Measurements from ENCODE around the gene RNF20. TPM values are rescaled to one million over a fixed set of nuclear protein-coding genes. Genes with fewer than 3 reads are reported as not detected.

The RNF20 gene
- polyA plus RNA-seq, 4 donors: 6.8 to 36.5 (median 13.6) TPM

DNA sequence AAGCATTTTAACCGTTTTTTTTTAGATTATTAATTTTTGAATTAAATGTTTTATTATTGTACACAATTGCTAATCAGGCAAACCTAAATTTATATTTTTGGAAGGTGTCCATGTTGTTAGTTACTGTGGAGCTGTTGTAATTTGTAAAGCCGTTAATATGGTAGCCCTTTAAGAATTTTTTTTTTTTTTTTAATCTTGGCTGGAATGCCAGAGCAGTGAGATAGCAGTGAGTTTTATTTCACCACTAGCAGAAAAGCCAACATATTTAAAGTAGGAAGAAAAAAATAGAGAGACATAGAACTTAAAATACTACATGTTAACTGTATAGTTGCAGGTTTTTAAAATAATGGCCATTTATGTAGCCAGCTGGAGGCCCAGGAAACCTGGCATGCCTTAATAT, 35.3 kb upstream of the RNF20 start:
- H3K4me1 ChIP-seq (ENCODE audit: control insufficient read depth in 3 of 3, insufficient read depth in 2 of 3, low read depth in 1 of 3, low read length in 2 of 3): no peaks in the 10 kb centered on the region
- H3K27me3 ChIP-seq (ENCODE audit: control insufficient read depth in 3 of 3, insufficient read depth in 3 of 3, low read length in 3 of 3): no peaks in the 10 kb centered on the region
- no peak overlapping the region for H3K27ac ChIP-seq (ENCODE audit: low read depth in 1 of 3, low read length in 2 of 3)
- 20 to 46% (median 30%) methylated on average over 2 of the region's 2 CpGs for WGBS, 3 donors
- no peaks in the 10 kb centered on the region for H3K36me3 ChIP-seq (ENCODE audit: control insufficient read depth in 3 of 3, insufficient read depth in 2 of 3, low read depth in 1 of 3, low read length in 3 of 3)
- no peak for FAIRE-seq
- DNase-seq: no peak
- no peak overlapping the region for H3K4me3 ChIP-seq (ENCODE audit: low read depth in 1 of 3, low read length in 3 of 3)
- no peaks in the 10 kb centered on the region for H3K9me3 ChIP-seq (ENCODE audit: control insufficient read depth in 2 of 2, insufficient read depth in 1 of 2, low read depth in 1 of 2, low read length in 1 of 2)

DNA sequence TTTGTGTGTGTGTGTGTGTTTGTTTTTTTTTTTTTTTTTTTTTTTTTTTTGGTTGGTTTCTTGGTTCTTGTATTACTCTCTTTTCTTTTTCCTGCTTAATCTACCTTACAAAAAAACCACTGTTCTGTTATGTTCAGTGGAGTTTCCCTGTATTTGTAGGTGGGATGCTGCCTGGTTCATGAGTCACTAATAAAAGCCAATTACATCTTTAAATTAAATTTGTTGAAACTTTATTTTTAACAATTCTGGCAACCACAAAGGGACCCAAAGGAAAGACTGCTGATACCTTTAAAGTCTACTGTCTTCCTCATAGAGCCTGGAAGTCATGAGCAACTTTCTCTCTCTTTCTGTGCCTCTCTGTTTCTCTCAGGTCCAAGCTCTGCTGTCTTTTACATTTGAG, 29.5 kb upstream of the RNF20 start:
- H3K4me3 ChIP-seq (ENCODE audit: low read depth in 1 of 3, low read length in 3 of 3): no peak overlapping the region
- no peak for FAIRE-seq
- no peak overlapping the region for H3K27ac ChIP-seq (ENCODE audit: low read depth in 1 of 3, low read length in 2 of 3)
- no peaks in the 10 kb centered on the region for H3K27me3 ChIP-seq (ENCODE audit: control insufficient read depth in 3 of 3, insufficient read depth in 3 of 3, low read length in 3 of 3)
- DNase-seq: no peak
- H3K9me3 ChIP-seq (ENCODE audit: control insufficient read depth in 2 of 2, insufficient read depth in 1 of 2, low read depth in 1 of 2, low read length in 1 of 2): no peaks in the 10 kb centered on the region
- no peaks in the 10 kb centered on the region for H3K4me1 ChIP-seq (ENCODE audit: control insufficient read depth in 3 of 3, insufficient read depth in 2 of 3, low read depth in 1 of 3, low read length in 2 of 3)
- no peaks in the 10 kb centered on the region for H3K36me3 ChIP-seq (ENCODE audit: control insufficient read depth in 3 of 3, insufficient read depth in 2 of 3, low read depth in 1 of 3, low read length in 3 of 3)

DNA sequence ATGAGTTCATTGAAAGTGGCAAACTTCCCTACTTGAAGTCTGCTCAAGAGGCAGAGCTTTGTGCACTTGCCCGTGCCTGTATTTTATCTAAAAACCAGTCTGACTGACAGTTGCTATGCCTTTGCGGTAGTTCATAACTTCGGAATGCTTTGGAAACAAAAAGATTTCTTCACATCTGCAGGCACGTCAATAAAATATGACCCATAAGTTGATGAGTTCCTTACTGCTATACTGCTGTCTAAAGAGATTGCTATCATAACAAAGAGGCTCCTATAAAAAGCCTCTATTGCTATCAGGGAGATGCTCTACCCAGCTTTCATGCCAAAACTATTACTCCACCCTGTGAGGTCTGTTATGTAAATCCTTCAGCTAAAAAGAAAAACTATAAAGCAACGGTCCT, 25.4 kb upstream of the RNF20 start:
- WGBS, 3 donors: 70 to 73% (median 73%) methylated on average over 5 of the region's 5 CpGs
- H3K9me3 ChIP-seq (ENCODE audit: control insufficient read depth in 2 of 2, insufficient read depth in 1 of 2, low read depth in 1 of 2, low read length in 1 of 2): no peaks in the 10 kb centered on the region
- H3K36me3 ChIP-seq (ENCODE audit: control insufficient read depth in 3 of 3, insufficient read depth in 2 of 3, low read depth in 1 of 3, low read length in 3 of 3): no peaks in the 10 kb centered on the region
- H3K27me3 ChIP-seq (ENCODE audit: control insufficient read depth in 3 of 3, insufficient read depth in 3 of 3, low read length in 3 of 3): no peaks in the 10 kb centered on the region
- DNase-seq (no peak), FAIRE-seq (no peak)
- H3K4me3 ChIP-seq (ENCODE audit: low read depth in 1 of 3, low read length in 3 of 3): no peak overlapping the region
- H3K27ac ChIP-seq (ENCODE audit: low read depth in 1 of 3, low read length in 2 of 3): no peak overlapping the region
- H3K4me1 ChIP-seq (ENCODE audit: control insufficient read depth in 3 of 3, insufficient read depth in 2 of 3, low read depth in 1 of 3, low read length in 2 of 3): no peaks in the 10 kb centered on the region

DNA sequence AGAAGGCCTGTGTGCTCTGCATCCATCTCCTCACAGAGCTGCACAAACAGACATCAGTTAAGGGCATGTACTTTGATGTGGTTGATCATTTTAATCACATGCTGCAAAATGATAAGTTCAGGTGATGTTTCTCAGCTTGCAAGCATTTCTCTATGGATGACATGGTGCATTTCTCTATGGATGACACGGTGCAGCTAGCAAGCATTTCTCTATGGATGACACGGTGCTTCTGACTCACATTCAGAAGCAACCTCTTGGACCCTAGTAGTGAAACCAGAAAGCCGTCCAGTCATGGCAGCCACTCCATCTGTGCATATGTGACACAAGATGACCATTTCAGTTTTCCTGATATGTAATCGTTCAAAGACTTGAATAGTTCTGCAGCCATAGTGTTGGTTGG, 24.1 kb upstream of the RNF20 start:
- Histone ChIP-seq H3K27me3 (ENCODE audit: control insufficient read depth in 3 of 3, insufficient read depth in 3 of 3, low read length in 3 of 3) (peaks cover 0 to 2% (median 0%) of the 10 kb centered on the region in 3 donors), H3K36me3 (ENCODE audit: control insufficient read depth in 3 of 3, insufficient read depth in 2 of 3, low read depth in 1 of 3, low read length in 3 of 3) (no peaks in the 10 kb centered on the region), H3K4me1 (ENCODE audit: control insufficient read depth in 3 of 3, insufficient read depth in 2 of 3, low read depth in 1 of 3, low read length in 2 of 3) (no peaks in the 10 kb centered on the region), H3K27ac (ENCODE audit: low read depth in 1 of 3, low read length in 2 of 3) (no peak overlapping the region), H3K4me3 (ENCODE audit: low read depth in 1 of 3, low read length in 3 of 3) (no peak overlapping the region), H3K9me3 (ENCODE audit: control insufficient read depth in 2 of 2, insufficient read depth in 1 of 2, low read depth in 1 of 2, low read length in 1 of 2) (no peaks in the 10 kb centered on the region)
- 87 to 93% (median 89%) methylated on average over 4 of the region's 4 CpGs for WGBS, 3 donors
- no peak for FAIRE-seq
- no peak for DNase-seq

DNA sequence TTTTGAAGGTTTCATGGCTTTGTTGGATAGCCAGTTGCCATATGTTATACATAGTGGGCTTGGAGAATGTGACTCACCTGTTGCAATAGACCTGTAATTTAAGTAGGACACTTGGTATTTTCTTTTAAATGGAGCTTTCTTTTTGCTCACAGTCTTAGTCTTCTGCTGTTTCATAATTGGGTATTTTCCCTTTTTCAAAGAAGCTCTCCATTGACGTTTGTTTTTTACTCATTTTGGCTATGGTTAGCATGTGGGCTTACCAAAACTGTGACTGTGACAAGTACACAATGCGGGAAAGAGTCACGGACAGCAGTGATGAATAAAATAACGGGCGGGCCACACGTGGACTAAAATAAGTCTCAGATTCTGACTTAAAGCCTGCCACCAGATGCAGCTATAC, 23.2 kb upstream of the RNF20 start:
- FAIRE-seq (no peak), DNase-seq (no peak)
- WGBS, 3 donors: 64 to 86% (median 72%) methylated on average over 6 of the region's 6 CpGs
- H3K27me3 ChIP-seq (ENCODE audit: control insufficient read depth in 3 of 3, insufficient read depth in 3 of 3, low read length in 3 of 3): peaks cover 0 to 2% (median 0%) of the 10 kb centered on the region in 3 donors
- no peak overlapping the region for H3K27ac ChIP-seq (ENCODE audit: low read depth in 1 of 3, low read length in 2 of 3)
- no peak overlapping the region for H3K4me3 ChIP-seq (ENCODE audit: low read depth in 1 of 3, low read length in 3 of 3)
- H3K9me3 ChIP-seq (ENCODE audit: control insufficient read depth in 2 of 2, insufficient read depth in 1 of 2, low read depth in 1 of 2, low read length in 1 of 2): no peaks in the 10 kb centered on the region
- no peaks in the 10 kb centered on the region for H3K4me1 ChIP-seq (ENCODE audit: control insufficient read depth in 3 of 3, insufficient read depth in 2 of 3, low read depth in 1 of 3, low read length in 2 of 3)
- H3K36me3 ChIP-seq (ENCODE audit: control insufficient read depth in 3 of 3, insufficient read depth in 2 of 3, low read depth in 1 of 3, low read length in 3 of 3): no peaks in the 10 kb centered on the region

DNA sequence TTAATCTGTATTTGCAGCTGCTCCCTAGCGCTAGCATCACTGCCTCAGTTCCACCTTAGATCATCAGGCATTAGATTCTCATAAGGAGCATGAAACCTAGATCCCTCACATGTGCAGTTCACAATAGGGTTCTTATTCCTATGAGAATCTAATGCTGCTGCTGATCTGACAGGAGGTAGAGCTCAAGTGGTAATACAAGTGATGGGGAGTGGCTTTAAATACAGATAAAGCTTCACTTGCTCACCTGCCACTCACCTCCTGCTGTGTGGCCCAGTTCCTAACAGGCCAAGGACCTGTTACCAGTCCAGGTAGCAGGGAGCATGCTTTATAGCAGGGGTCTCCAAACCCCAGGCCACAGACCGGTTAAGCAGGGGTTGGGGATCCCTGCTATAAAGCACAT, 22.6 kb upstream of the RNF20 start:
- DNase-seq (no peak), FAIRE-seq (no peak)
- H3K4me1 ChIP-seq (ENCODE audit: control insufficient read depth in 3 of 3, insufficient read depth in 2 of 3, low read depth in 1 of 3, low read length in 2 of 3): no peaks in the 10 kb centered on the region
- whole genome bisulfite sequencing, 3 donors: 84 to 100% (median 90%) methylated on average over 2 of the region's 2 CpGs
- H3K27me3 ChIP-seq (ENCODE audit: control insufficient read depth in 3 of 3, insufficient read depth in 3 of 3, low read length in 3 of 3): peaks cover 0 to 2% (median 0%) of the 10 kb centered on the region in 3 donors
- no peak overlapping the region for H3K27ac ChIP-seq (ENCODE audit: low read depth in 1 of 3, low read length in 2 of 3)
- H3K9me3 ChIP-seq (ENCODE audit: control insufficient read depth in 2 of 2, insufficient read depth in 1 of 2, low read depth in 1 of 2, low read length in 1 of 2): no peaks in the 10 kb centered on the region
- no peak overlapping the region for H3K4me3 ChIP-seq (ENCODE audit: low read depth in 1 of 3, low read length in 3 of 3)
- no peaks in the 10 kb centered on the region for H3K36me3 ChIP-seq (ENCODE audit: control insufficient read depth in 3 of 3, insufficient read depth in 2 of 3, low read depth in 1 of 3, low read length in 3 of 3)

DNA sequence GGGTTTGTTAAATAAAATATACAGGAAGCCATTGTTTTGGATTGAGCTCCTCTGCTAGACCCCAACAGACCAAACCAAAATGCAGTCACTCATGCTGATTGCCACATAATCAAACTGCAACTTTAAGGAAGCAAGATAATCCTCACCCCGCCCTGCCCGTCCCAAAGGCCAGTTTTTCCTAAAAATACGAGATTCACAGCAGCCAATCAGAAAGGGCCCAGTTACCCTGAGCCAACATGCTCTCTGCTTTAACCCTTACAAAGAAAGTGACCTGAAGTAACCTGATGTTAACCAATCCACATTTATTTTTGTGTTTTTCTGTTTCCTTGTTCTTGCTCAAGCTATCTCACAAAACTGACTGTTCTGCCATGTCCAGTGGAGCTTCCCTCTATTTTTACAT, 21.5 kb upstream of the RNF20 start:
- FAIRE-seq (no peak), DNase-seq (no peak)
- no peaks in the 10 kb centered on the region for H3K4me1 ChIP-seq (ENCODE audit: control insufficient read depth in 3 of 3, insufficient read depth in 2 of 3, low read depth in 1 of 3, low read length in 2 of 3)
- H3K36me3 ChIP-seq (ENCODE audit: control insufficient read depth in 3 of 3, insufficient read depth in 2 of 3, low read depth in 1 of 3, low read length in 3 of 3): no peaks in the 10 kb centered on the region
- H3K27ac ChIP-seq (ENCODE audit: low read depth in 1 of 3, low read length in 2 of 3): no peak overlapping the region
- 38 to 56% (median 39%) methylated on average over 3 of the region's 3 CpGs for WGBS, 3 donors
- H3K4me3 ChIP-seq (ENCODE audit: low read depth in 1 of 3, low read length in 3 of 3): no peak overlapping the region
- no peaks in the 10 kb centered on the region for H3K9me3 ChIP-seq (ENCODE audit: control insufficient read depth in 2 of 2, insufficient read depth in 1 of 2, low read depth in 1 of 2, low read length in 1 of 2)
- peaks cover 0 to 2% (median 0%) of the 10 kb centered on the region in 3 donors for H3K27me3 ChIP-seq (ENCODE audit: control insufficient read depth in 3 of 3, insufficient read depth in 3 of 3, low read length in 3 of 3)

DNA sequence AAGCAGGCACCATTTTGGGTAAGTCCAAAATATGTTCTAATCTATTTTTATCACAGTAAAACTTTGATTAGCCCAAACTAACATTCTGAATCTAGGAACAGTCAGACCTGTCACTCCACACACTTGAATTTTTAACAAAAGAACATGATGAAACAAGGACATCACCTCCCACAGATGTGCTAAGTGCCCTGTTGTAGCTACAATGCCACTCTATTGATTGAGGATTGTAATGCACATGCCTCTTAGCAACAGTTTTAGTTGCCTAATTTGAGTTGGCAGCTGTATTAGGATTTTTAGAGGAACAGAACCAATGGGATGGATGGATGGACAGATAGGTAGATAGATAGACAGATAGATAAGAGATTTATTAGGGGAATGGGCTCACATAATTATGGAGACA, 20.3 kb upstream of the RNF20 start:
- Histone ChIP-seq H3K9me3 (ENCODE audit: control insufficient read depth in 2 of 2, insufficient read depth in 1 of 2, low read depth in 1 of 2, low read length in 1 of 2) (no peaks in the 10 kb centered on the region), H3K4me1 (ENCODE audit: control insufficient read depth in 3 of 3, insufficient read depth in 2 of 3, low read depth in 1 of 3, low read length in 2 of 3) (no peaks in the 10 kb centered on the region), H3K27me3 (ENCODE audit: control insufficient read depth in 3 of 3, insufficient read depth in 3 of 3, low read length in 3 of 3) (peaks cover 0 to 2% (median 0%) of the 10 kb centered on the region in 3 donors), H3K36me3 (ENCODE audit: control insufficient read depth in 3 of 3, insufficient read depth in 2 of 3, low read depth in 1 of 3, low read length in 3 of 3) (no peaks in the 10 kb centered on the region), H3K27ac (ENCODE audit: low read depth in 1 of 3, low read length in 2 of 3) (no peak overlapping the region), H3K4me3 (ENCODE audit: low read depth in 1 of 3, low read length in 3 of 3) (no peak overlapping the region)
- no peak for FAIRE-seq
- no peak for DNase-seq

DNA sequence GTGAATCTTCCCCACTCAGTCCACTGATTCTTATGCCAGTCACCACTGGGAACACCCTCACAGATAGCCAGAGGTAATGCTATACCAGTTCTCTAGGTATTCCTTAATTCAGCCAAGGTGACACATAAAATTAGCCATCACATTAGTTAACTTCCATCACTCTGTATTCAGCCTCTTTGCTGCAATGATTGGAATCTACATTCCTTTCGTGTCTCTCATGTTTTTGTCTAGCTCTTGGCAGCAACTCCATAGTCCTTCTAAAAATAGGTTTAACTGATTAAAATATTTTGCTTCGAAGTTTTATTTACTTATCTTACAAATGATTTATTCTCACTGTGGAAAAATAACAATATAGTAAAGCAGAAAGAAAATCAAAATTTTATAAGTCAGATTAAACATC, 19.6 kb upstream of the RNF20 start:
- Histone ChIP-seq H3K4me3 (ENCODE audit: low read depth in 1 of 3, low read length in 3 of 3) (no peak overlapping the region), H3K4me1 (ENCODE audit: control insufficient read depth in 3 of 3, insufficient read depth in 2 of 3, low read depth in 1 of 3, low read length in 2 of 3) (no peaks in the 10 kb centered on the region), H3K27me3 (ENCODE audit: control insufficient read depth in 3 of 3, insufficient read depth in 3 of 3, low read length in 3 of 3) (peaks cover 0 to 2% (median 0%) of the 10 kb centered on the region in 3 donors), H3K36me3 (ENCODE audit: control insufficient read depth in 3 of 3, insufficient read depth in 2 of 3, low read depth in 1 of 3, low read length in 3 of 3) (no peaks in the 10 kb centered on the region), H3K9me3 (ENCODE audit: control insufficient read depth in 2 of 2, insufficient read depth in 1 of 2, low read depth in 1 of 2, low read length in 1 of 2) (no peaks in the 10 kb centered on the region), H3K27ac (ENCODE audit: low read depth in 1 of 3, low read length in 2 of 3) (no peak overlapping the region)
- no peak for DNase-seq
- 49 to 68% (median 50%) methylated on average over 2 of the region's 2 CpGs for WGBS, 3 donors
- FAIRE-seq: no peak

Data from small intestine (tissue), 7 donors.